ENCODE data around the gene PRKG2. TPM values are rescaled to one million over a fixed set of nuclear protein-coding genes. Genes with fewer than 3 reads are reported as not detected.

The PRKG2 gene
- polyA plus RNA-seq, 3 donors = 0.16 to 0.56 (median 0.29) TPM

DNA sequence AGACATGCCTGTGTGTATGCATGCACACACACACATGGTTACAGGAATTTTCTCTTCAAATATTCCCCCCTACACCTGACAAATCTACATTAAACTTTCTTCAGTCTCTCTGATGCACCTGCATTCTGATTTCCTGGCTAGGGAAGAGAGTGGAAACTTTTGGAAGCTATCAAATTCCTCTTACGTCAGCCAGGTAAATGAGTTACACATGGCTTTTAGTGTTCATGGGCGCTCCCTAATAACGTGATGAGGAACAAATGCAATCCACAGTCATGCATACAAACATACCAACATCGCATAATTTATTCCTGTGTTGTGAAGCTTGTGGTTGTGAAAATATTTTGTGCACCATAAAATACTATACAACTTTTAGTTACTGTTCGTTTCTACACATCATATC lies 149.6 kb downstream of the PRKG2 start:
- no peak overlapping the region for H3K27ac ChIP-seq (ENCODE audit: low read depth, low read length)
- 57 to 75% (median 66%) methylated on average over 5 of the region's 5 CpGs for WGBS, 3 donors

DNA sequence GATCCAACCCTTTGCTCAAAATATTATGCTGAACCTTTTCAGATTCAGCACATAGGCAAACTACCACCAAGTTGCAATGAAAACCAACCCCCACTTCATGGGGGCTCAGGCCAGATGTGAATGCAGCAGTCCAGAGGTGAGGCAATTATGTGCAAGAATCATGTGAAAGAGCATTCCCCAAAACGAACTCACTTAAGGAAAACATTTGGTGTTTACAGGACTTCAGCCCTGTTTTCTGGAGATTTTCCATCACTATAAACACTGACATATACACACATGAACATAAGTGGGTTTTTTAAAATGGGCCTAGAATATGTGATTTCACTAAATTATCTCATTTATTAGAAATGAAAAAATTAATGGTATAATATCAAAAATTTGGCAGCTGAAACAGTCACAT lies 153.0 kb downstream of the PRKG2 start:
- 27 to 52% (median 52%) methylated on average over 1 of the region's 1 CpG for WGBS, 3 donors
- no peak overlapping the region for H3K27ac ChIP-seq (ENCODE audit: low read depth, low read length)

DNA sequence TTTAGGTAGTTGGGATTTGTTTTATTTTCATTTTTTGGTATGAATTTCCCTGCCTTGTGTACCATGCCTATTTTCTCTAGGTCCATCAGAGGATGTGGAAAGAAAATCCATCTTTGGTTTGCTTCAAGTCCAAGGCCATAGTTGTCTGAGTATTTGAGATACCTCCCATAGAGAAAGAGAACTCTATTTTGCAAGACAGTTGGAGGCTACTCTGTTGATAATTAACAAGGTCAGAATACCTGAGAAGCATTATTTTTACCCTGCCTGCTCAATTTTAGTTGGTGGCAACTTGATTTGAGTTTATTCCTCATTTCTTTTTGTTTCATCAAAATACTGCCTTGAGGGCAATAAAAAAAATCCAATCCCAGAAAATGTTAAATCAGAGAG lies 153.7 kb downstream of the PRKG2 start:
- H3K27ac ChIP-seq (ENCODE audit: low read depth, low read length) = no peak overlapping the region

DNA sequence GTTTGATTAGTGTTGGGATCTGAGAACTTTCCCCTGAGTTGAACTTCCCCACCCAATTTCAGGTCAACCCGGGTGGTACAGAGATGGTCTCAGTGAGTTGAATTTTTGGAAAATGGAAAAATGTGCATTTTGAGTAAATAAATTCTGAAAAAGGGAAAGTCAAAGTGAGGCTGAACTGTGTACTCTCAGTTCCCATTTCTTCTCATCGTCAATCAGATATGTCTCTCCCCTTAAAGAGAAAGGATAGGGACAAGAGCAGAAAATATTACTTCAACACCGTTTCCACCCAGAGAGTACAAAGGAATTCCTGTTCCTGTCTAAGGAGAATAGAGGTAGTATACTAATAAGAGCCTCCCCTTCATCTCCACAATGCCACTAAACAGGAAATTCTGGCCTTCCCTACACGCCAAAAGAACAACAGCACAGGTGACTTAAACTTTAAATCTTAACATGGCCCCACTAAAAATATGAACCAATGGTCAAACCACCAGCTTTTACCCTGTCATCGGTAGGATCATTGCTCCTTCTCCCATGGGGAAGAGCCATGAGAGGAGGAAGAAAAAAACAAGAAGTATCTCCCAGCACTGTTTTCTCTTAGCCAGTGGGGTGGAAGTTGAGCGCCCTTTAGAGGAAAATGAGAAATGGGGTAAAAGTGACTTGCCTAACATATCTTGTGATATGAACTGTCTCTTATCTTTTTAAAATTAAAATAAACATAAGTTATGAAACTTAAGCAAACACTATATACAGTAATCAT lies 154.3 kb downstream of the PRKG2 start:
- no peak overlapping the region for H3K27ac ChIP-seq (ENCODE audit: low read depth, low read length)
- WGBS, 3 donors = 68 to 77% (median 69%) methylated on average over 6 of the region's 6 CpGs

GRCh38 chr4:81058621-81059020 lies 156.4 kb downstream of the PRKG2 start:
- whole genome bisulfite sequencing, 3 donors = 28 to 77% (median 68%) methylated on average over 1 of the region's 1 CpG
- no peak overlapping the region for H3K27ac ChIP-seq (ENCODE audit: low read depth, low read length)

DNA sequence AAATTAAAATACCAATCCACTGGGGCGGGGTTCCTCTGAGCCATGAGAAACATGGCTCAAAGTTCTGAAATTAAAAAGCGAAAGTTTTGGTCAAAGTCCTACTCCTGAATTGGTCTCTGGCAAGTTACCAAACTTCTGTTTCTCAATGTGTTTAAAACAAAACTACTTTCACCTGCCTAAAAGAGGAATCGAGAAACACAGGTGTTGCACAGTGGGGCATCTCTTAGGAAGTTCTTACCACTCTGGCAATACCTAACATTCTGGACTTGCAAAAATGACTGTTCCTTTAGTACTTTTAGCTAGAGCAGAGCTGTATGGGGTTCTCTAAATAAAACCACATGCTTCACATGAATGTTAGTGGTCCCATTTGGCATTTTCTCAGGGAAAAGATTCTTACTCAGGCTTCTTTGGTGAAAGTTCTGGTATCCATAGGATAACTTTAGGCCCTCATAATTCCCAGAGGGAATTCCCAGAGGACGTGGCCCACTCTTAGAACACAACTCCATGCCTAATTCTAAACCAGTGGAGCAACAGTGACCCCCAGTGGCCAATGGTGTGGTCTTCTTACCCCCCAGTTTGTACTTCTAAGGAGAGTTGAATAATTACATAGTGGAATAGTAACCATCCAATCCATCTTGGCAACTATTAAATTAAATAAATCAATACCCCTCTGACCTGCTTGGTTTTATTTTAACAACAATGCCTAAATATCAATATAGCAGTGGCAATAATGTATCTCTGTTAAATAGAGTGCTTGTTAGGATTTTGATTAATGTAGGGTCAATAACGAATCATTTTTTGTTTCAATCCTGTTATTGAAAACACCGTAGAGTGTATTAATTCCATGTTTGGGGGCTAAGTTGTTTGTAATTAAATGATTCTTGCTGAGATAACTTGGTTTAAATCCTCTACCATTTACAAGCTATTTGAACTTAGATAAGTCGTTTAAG lies 162.6 kb downstream of the PRKG2 start:
- no peak overlapping the region for H3K27ac ChIP-seq (ENCODE audit: low read depth, low read length)
- 37 to 60% (median 59%) methylated on average over 7 of the region's 7 CpGs for WGBS, 3 donors

DNA sequence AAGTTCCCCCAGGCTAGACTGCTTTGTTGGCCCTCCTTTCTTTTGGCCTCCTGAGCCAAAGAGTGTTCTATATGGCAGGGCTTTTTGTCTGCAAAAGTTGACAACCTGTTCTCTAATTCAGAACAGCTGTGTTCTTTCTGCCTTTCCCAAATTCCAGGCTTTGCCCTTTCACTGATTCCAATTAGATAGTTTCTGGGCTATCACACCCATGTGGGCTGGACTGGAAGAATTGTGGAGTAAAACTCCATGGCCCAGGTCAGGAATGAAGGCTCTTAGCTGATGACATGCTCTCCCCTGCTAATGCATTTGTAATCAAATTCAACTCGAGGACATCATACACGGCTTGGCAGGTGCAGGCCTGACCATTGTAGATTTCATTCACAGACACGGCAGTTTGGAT lies 165.1 kb downstream of the PRKG2 start:
- 24 to 56% (median 49%) methylated on average over 3 of the region's 3 CpGs for WGBS, 3 donors
- no peak overlapping the region for H3K27ac ChIP-seq (ENCODE audit: low read depth, low read length)

DNA sequence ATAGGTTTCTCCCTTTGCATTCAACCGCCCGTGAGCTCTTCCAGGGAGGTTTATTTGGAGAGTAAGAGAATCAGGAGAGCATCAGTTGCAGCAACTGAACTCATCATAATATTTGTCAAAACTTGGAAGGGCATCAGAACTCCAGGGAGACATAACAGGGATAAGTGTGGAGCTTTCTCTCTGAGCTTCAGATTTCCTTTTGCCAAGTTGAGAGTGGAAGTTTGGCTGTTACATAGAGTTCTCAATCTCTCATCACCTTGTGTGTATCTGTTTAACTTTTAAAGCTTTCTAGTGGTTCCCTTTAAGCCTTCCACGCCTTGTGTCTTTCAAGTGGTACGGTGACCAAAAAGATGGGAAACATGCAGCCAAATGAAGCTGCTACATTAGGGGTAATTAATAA lies 165.7 kb downstream of the PRKG2 start:
- no peak overlapping the region for H3K27ac ChIP-seq (ENCODE audit: low read depth, low read length)
- 67 to 74% (median 69%) methylated on average over 4 of the region's 4 CpGs for WGBS, 3 donors

DNA sequence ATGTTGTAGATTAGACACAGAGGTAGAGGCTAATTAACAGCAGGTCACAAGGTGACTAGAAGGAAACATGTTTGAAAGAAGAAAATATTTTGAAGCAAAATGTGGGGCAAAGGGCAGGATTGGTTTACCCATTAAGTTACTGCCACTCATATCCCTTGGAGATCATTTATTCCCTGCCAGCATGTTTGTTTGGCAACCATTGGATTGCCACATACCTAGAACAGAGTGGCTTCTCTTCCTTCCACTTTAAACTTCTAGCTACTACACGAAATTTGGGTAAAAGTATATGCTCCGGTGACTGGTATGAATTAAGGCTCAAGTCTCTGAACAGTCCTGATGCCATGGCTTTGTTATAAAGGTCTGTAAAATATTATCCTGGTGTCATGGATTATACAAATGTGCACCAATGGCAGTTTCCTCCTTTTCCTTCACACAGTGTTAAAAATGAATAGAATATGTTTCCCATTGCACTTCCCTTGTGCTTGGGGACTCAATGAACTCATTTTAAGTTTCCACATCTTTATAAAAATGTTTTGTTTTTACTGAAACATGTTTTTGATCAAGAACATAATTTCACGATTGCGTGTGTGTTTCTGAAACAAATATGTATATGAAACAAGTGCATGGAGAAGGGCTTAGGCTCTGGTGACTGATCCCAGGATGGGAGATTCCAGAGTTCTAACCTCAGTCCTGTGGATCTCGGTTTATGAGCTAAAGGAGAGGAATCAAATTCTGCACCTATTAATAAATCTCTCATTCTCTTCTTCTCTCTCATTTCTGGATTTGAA lies 172.2 kb downstream of the PRKG2 start:
- 66 to 73% (median 66%) methylated on average over 5 of the region's 5 CpGs for WGBS, 3 donors
- no peak overlapping the region for H3K27ac ChIP-seq (ENCODE audit: low read depth, low read length)

GRCh38 chr4:81040012-81040659 lies 174.9 kb downstream of the PRKG2 start:
- H3K27ac ChIP-seq (ENCODE audit: low read depth, low read length) = no peak overlapping the region
- WGBS, 3 donors = 18 to 23% (median 22%) methylated on average over 4 of the region's 4 CpGs

DNA sequence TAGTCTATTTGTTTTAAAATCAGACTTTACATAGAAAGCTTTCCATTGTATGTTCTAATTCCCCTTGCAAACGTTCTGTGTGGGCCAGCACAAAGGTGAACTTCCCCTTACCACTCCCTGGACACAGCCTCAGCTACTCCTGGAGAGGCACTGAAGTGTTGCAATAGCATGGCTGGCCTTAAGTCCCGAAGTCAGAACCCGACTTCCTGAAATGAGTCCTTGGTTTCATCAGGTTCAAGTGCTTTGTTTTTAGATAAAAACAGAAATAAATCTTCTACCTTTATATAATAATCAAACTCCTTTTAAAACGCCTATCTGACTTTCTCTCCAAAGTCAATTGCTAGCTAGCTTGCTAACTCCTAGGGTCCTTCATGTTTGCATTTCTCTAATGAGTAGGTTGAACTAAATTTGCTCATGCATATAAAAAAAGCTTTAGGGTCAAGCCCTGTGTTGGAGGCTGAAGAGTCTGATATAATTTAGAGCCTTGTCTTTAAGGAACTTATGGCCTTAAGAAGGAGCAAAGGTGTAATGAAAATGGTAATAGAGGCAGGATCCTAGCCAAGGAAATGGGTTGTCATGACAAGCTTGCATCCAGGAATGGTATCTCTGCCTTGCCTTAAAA lies 175.6 kb downstream of the PRKG2 start:
- H3K27ac ChIP-seq (ENCODE audit: low read depth, low read length) = no peak overlapping the region
- WGBS, 3 donors = 30 to 32% (median 31%) methylated on average over 4 of the region's 4 CpGs

DNA sequence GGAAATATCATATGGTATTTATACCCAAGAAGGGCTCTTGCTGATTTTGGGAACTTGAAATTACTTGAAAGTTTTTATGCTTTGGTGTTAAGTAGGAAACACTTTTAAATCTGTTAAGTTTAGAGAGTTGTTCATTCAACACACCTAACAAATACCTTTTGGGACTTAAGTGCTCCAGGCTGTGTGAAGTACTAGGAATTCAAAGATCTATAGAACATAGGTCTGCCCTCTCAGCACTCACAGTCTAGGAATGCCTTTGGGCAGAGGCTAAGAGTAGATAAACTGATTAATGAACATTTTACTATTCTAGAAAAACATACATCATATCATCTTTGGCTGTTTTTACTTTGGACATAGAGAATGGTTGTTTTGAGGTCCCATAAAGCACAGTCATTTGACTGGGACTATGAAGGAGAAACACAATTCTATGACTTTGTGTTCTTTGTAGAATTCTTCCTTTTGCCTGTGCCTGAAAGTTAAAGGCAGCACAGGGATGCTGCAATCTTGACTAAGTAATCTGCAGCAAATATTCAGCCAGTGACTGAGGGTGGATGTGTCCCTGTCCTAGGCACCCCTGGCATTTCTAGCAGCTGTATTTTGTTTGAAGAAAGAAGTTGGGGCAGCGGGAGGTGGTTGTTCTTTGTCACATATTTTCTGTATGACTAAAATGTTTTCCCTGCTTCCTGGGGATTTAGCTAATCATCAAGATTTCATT lies 176.2 kb downstream of the PRKG2 start:
- H3K27ac ChIP-seq (ENCODE audit: low read depth, low read length) = no peak overlapping the region
- 56 to 76% (median 73%) methylated on average over 1 of the region's 1 CpG for WGBS, 3 donors

Other genes starting within 250 kb of the PRKG2 start
- gene BMP3, start 184.5 kb downstream of the PRKG2 start, polyA plus RNA-seq = 1 to 10 TPM in 1 of 3 donors, under 1 TPM in 2; 0.01 to 1.7 (median 0.21) TPM

Data from adipose tissue (tissue), 3 donors.